Right lung (tissue), 5 donors: ENCODE data around the gene ARHGEF16. TPM values are rescaled to one million over a fixed set of nuclear protein-coding genes. Genes with fewer than 3 reads are reported as not detected.

Experiments
- DNase-seq, 2 donors: peaks; one replicate each; pipeline ENCODE4 v3.0.0-alpha.2; 2013
- polyA plus RNA-seq, 5 donors: library from polyadenylated mRNA; unstranded; fragments of 120-200 nt; gene quantifications; one replicate each; pipeline versions ENCODE4 v1.2.1 to v1.2.3, GENCODE V29; 2013; ENCODE audit warnings: inconsistent platforms in 1 of 5, low replicate concordance in 1 of 5; ENCODE audit not compliant: insufficient read length in 5 of 5, insufficient read depth in 1 of 5

The ARHGEF16 gene
- polyA plus RNA-seq, 5 donors, result 6.3 to 12.1 (median 8.7) TPM

- no peak for DNase-seq
These were observed 25.3 kb downstream of the ARHGEF16 start for GRCh38 chr1:3479511-3480368.

GRCh38 chr1:3480369-3480719 lies 25.9 kb downstream of the ARHGEF16 start:
- no peak for DNase-seq

GRCh38 chr1:3481046-3481445 lies 26.6 kb downstream of the ARHGEF16 start:
- no peak for DNase-seq

GRCh38 chr1:3481836-3482375 lies 27.4 kb downstream of the ARHGEF16 start:
- no peak for DNase-seq

GRCh38 chr1:3482378-3482849 lies 27.9 kb downstream of the ARHGEF16 start:
- no peak for DNase-seq

GRCh38 chr1:3483380-3483779 lies 28.9 kb downstream of the ARHGEF16 start:
- no peak for DNase-seq

- no peak for DNase-seq
These were observed 29.5 kb downstream of the ARHGEF16 start for GRCh38 chr1:3483801-3484444.

- DNase-seq, result no peak
These were observed 30.6 kb downstream of the ARHGEF16 start for GRCh38 chr1:3485016-3485415.

GRCh38 chr1:3488432-3488831 lies 34.0 kb downstream of the ARHGEF16 start:
- no peak for DNase-seq

GRCh38 chr1:3490046-3490745 lies 35.7 kb downstream of the ARHGEF16 start:
- no peak for DNase-seq

- DNase-seq, result peak; percentile 54 to 66
These were observed 37.1 kb downstream of the ARHGEF16 start for GRCh38 chr1:3491291-3492246.

- DNase-seq, result no peak
These were observed 38.2 kb downstream of the ARHGEF16 start for GRCh38 chr1:3492545-3493246.

- DNase-seq, result no peak
These were observed 40.1 kb downstream of the ARHGEF16 start for GRCh38 chr1:3494321-3495308.

- no peak for DNase-seq
These were observed 41.6 kb downstream of the ARHGEF16 start for GRCh38 chr1:3495776-3496745.

GRCh38 chr1:3496916-3497315 lies 42.5 kb downstream of the ARHGEF16 start:
- no peak for DNase-seq

- DNase-seq, result no peak
These were observed 43.1 kb downstream of the ARHGEF16 start for GRCh38 chr1:3497521-3497920.

- DNase-seq, result no peak
These were observed 43.9 kb downstream of the ARHGEF16 start for GRCh38 chr1:3498246-3498930.
